ENCODE results near the gene CDCA5.

DNA sequence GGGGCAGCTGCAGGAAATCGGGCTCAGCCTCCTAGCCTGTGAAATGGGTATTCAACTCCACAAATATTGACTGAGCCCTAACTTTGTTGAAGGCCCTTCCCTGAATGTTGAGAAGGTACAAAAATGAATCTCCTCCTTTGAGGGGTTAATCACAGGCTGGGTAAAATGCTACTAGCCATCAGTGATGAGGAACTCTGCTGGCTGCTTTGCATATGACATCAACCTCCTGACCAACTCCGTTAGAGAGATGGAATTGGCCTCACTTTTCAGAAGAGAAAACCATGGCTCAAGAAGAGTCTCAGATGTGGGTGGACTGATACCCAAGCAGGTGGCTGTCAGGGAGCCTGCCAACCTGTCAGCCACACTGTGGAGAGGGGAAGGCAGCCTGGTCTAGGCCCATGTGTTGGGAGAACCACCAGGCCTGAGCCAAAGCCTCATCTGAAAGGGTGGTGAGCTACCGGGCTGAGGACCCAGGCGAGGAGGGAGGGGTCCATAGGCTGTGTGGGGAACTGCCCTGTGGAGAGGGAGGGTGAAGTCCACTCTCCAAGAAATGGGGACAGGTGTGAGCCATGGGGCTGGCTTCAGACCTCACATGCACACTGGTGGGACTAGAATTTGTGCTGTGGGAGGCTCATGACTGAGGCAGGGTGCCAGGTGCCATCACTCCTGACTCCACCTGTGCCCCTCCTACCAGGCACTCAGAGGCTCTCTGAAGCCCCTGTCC is 11.8 kb downstream of the CDCA5 start:
- TF ChIP-seq, protein P1, sequence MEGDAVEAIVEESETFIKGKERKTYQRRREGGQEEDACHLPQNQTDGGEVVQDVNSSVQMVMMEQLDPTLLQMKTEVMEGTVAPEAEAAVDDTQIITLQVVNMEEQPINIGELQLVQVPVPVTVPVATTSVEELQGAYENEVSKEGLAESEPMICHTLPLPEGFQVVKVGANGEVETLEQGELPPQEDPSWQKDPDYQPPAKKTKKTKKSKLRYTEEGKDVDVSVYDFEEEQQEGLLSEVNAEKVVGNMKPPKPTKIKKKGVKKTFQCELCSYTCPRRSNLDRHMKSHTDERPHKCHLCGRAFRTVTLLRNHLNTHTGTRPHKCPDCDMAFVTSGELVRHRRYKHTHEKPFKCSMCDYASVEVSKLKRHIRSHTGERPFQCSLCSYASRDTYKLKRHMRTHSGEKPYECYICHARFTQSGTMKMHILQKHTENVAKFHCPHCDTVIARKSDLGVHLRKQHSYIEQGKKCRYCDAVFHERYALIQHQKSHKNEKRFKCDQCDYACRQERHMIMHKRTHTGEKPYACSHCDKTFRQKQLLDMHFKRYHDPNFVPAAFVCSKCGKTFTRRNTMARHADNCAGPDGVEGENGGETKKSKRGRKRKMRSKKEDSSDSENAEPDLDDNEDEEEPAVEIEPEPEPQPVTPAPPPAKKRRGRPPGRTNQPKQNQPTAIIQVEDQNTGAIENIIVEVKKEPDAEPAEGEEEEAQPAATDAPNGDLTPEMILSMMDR (IDR thresholded peaks at IDR 0.05), result no peak
- no peak for TF ChIP-seq POLR2A (IDR thresholded peaks at IDR 0.05)
